ENCODE data around the gene ERN1.
"Not testable (repeated sequence)": the region's sequence is repeated elsewhere in the genome, so short reads cannot be mapped to it uniquely, and the experiment has no call there.

DNA sequence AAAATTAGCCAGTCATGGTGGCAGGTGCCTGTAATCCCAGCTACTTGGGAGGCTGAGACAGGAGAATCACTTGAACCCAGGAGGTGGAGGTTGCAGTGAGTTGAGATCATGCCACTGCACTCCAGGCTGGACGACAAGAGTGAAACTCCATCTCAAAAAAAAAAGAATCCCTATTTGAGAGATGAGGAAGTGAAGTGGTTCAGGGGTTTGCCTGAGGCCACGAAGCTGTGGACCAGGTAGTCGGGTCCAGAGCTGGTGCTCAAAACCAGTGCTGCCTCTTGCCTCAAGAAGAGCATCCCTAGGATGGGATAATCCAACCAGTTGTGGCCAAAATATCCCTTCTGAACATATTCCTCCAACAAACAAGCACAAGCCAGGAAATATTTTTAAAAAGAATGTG, 37.7 kb upstream of the ERN1 start:
- not testable (repeated sequence) for TF ChIP-seq POLR2AphosphoS5 (IDR thresholded peaks at IDR 0.05; ENCODE audit: borderline replicate concordance, low read depth, low read length); EZH2 (IDR thresholded peaks at IDR 0.05)
